ENCODE measurements around the gene PRPF19. TPM values are rescaled to one million over a fixed set of nuclear protein-coding genes. Genes with fewer than 3 reads are reported as not detected.

PRPF19 gene
- total RNA-seq: 38.3 and 76.7 TPM in 2 replicates

DNA sequence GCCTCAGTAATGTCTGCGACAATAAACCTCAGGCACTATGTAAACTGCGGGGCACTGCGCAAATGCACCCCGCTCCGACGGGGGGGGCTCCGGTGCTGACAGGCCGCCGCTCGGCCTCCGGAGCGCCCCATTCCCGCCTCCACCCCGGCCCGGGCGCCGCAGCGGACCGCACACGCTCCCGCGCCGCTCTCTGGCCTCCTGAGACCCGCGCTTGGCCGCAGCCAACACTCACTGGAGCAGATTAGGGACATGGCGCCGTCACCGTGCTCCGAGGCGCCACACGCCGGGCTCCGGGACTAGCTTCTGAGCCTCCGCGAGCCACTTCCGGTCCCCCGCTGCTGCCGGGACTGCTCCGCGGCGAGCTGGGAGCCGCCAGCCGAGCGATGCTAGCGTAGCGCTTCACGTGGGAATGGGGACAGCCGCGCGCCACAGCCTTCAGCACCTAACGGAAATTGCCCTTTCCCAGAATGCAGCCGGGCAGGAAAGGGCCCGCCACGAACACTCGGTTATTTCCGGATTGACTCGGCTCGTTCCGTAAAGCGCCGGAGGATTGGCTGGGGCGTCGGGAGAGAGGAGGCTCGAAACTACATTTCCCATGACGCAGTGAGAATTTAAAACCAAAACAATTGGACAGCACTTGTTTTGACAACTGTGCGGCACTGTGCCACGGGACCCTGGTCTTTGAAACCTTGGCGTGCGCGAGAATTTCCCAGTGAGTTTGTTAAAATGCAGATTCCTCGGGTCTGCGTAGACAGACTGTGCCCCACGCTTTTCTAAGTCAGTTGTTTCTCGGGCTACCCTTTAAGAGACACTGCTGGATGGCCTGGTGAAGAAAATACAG lies at the start of gene PRPF19:
Gene PRPF19, minus strand, starts transcription at position 454 of the 841 bp plus-strand sequence. Its CDS starts 203 bp downstream, at position 251.

DNA sequence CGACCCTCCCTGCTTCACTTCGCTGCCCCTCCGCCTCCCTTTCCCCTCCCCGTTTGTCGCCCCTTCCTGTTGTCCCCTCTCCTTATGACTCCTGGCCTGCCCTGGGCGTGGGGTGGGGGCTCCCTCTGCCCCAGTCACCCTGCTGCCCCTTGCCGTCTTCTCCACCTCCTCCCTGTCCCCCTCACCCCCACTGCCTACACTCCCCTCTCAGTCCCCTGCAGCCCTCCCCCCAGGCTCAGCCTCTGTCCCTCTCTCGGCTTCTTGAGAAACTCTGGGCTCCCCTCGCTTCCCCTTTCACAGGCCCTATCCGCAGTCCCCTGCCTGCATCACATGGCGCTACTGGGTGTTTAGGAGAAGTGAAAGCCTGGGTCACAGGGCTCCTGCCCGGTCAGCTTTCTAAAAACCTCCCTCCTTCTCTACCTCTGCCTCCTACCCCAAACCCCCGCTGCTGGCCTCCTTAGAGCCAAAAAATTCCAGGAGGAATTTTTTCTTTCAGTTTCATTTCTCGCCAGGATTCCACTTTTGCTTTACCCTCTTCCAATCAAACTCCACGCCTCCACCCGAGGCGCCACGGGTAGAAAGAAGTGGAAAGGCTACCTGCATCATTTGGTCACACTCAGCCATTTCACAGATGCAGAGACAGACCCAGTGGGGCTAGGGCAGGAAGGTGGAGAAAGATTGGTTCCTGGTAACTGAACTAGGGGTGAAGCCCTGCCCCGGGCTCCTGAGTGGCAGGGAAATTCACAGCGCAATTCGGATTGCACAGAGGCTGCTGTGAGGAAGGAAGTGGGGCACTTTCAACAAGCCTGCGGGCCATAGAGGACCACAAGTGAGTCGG lies 45.7 kb upstream of the PRPF19 start, which contains the start of gene SLC15A3:
Gene SLC15A3, minus strand, starts transcription at position 273 of the 838 bp plus-strand sequence. CDS start 625 bp downstream, outside the sequence.

DNA sequence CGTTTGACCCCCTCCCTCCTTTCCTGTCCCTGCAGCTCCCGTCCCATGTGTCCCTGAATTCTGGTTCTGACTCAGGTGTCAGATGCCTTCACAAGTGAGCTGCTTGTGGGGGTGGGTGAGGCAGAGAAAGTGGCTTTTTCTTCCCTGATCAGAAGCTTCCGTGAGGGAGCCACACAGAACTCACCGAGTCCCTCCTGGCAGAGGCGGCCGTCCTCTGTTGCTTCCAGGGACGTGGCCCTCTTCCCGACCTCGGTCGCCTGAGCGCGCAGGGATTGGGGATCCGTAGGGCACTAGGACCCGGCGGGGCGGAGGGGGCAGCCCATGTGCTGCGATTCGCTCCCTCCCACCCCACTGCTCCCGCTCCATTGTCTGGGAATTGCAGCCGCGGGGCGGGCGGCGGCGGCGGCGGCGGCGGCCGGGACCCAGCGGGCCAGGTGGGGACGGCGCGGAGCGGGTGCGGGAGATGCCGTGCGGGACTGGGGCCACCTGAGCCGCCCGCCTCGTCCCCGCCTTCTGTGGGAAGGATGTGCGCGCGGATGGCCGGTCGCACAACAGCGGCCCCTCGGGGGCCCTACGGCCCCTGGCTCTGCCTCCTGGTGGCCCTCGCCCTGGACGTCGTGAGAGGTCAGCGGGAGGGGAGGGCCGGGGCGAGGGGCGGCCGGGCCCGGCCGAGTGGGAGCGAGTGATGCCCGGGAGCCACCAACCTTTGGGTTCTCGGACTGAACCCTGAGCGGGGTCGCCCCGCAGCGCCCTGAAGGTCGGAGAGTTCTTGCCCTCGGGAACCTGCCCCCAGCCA lies 17.9 kb upstream of the PRPF19 start, which contains the start of gene TMEM132A:
Gene TMEM132A, plus strand, starts transcription at position 351 of the 796 bp plus-strand sequence. Its CDS starts 174 bp downstream, at position 525.

DNA sequence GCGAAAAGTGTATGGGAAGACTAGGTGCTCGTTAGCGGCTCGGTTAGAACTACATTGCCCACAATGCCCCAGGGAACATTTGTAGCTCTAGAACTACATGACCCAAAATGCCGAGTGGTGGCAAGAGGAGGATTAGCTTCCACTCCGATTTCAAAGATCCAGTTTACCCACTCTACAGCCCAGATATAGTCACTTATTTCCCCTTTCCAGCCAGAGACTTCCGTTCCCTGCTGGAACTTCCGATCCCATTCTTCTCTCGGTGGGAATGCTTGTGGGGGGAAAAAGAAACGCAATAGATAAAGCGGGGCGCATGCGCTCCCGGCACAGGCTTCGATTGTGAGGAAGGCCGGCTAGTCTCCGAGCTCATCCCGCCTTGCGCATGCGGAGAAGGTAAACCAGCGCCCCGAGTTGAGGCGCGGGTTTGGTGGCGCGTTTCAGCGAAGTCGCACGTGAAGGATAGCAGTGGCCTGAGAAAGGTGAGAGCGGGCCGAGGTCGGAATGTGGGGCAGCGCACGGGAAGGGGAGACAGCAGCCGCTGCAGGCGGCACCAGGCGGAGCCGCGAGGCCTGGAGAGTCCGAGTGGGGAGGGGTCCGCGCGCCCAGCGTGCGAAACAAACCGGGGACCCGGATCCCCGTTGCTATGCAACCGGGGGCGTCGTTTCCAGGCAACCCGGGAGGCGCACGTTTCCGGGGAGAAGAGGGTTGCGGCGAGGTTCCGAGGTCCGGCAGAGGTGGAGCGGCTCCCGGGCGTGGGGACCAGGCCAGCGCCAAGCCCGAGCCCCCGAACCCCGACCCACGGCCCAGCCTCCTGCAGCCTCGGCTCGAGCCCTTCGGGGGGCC lies 7.6 kb upstream of the PRPF19 start, which contains the start of gene TMEM109:
Gene TMEM109, plus strand, starts transcription at position 366 of the 840 bp plus-strand sequence. CDS start 5,536 bp downstream, outside the sequence.

DNA sequence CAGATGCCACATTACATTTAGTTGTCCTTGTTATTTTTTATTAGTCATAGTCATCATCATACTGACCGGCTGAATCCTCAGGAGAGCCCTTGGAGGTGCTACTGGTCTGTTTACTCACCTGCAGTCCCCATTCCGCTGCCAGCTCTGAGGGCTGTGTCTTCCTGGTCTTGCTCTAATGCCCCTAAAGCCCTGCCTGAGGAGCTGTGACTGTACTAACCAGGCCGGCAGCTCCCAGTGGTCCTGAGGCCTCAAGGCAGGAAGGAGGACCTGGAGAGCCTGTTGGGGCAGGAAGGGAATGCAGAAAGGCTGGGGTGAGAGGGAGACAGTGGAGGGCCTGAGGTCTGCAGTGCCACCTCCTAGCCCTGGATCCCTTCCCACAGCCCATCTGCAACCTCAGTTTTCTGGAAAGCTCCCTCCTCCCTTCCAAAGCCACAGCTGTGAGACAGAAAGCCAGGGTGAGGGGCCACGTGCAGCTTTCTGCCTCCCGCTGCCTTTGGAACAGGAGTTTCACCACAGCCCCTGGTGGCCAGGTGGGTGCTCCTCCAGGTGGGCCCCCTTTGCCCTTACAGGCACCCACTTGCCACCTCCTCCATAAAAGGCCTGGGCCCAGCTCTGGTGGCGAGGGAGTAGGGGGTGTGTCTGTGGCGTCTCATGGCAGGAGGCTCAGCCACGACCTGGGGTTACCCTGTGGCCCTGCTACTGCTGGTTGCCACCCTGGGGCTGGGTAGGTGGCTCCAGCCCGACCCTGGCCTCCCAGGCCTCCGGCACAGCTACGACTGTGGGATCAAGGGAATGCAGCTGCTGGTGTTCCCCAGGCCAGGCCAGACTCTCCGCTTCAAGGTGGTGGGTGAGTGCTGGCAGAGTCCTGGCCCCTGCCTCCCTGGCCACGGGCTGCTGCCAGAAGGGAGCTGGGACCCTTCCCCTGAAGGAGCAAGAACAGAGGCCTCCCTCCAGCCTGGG lies 39.2 kb downstream of the PRPF19 start, which contains the start of gene ZP1:
Gene ZP1, plus strand, starts transcription at position 632 of the 960 bp plus-strand sequence. Its CDS starts 20 bp downstream, at position 652.

DNA sequence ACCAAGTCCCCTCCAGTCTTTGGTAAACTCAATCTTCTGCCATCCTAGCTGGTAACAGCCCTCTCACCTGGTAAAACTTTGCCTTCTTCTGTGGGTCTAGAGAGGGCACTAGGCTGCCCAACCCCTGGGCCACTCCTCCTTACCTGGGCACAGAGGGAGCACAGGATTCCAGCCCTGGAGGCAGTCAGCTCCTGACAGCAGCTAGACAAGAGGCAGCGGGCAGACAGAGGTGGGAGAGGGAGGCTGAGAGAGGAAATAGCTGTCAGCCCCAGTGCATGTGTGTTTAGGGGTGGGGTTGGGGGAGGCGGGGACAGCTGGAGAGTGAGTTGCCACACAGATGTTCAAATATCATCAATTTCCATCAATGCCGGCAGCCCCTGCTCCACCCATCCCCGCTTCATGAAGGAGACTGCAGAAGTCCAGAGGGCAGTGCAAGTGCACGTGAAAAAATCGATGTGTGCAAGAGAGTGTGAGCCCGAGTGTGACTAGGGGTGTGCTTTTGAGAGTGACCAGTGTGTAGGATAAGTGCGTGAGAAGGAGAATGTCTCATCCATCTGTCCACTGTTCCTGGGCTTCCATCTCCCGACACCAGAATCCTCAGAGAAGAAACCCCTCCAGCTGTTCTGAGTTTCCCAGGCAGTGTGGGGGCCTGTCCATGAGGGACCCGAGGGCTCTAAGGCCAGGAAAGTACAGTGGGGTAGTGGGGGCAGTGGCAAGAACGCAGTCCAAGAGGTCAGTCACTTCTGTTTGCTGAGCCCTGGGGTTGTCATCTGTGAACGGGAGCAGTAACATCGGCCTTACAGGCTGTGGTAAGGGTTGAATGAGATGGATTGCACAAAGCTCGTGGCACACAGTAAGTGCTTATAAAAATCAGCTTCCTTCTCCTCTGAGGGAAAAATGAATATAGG lies 50.4 kb downstream of the PRPF19 start, which contains the start of gene PTGDR2:
Gene PTGDR2, minus strand, starts transcription at position 225 of the 908 bp plus-strand sequence. CDS start 2,228 bp downstream, outside the sequence.

DNA sequence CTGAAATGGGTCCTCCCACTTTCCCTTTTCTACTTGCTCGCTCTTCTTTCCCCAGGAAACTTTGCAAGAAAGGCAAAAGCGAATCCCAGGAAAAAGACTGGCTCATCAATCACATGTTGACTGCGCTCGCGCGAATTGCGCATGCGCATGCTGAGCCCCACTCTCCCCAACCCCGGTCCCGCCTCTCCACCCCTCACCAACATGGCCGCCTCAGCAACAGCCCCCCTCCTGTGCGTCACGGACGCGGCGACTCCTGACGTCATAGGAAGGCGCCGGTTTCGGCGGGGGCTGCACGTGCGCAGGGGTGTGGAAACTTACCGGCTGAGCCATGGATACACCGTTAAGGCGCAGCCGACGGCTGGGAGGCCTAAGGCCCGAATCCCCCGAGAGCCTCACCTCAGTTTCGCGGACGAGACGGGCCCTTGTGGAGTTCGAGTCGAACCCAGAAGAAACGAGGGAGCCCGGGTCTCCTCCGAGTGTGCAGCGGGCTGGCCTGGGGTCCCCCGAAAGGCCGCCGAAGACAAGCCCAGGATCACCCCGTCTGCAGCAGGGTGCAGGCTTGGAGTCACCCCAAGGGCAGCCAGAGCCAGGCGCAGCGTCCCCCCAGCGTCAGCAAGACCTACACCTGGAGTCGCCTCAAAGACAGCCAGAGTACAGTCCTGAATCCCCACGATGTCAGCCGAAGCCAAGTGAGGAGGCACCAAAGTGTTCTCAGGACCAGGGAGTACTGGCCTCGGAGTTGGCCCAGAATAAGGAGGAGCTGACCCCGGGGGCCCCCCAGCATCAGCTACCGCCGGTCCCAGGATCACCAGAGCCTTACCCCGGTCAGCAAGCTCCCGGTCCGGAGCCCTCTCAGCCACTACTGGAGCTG lies 64.4 kb downstream of the PRPF19 start, which contains the start of gene CCDC86:
Gene CCDC86, plus strand, starts transcription at position 317 of the 871 bp plus-strand sequence. Its CDS starts 12 bp downstream, at position 329.

Other genes with a start within 250 kb of the PRPF19 start
- gene MS4A8, start 207.0 kb downstream of the PRPF19 start, total RNA-seq: not detected in 2 replicates
- not detected in 2 replicates for gene MS4A18, start 181.9 kb downstream of the PRPF19 start, total RNA-seq
- gene MS4A15, start 149.7 kb downstream of the PRPF19 start, total RNA-seq: not detected in 2 replicates
- not detected in 2 replicates for gene MS4A10, start 121.3 kb downstream of the PRPF19 start, total RNA-seq
- gene CCDC86, start 64.5 kb downstream of the PRPF19 start, total RNA-seq: 17.8 and 24.9 TPM in 2 replicates
- under 0.01 and 0.07 TPM in 2 replicates for gene PTGDR2, start 50.6 kb downstream of the PRPF19 start, total RNA-seq
- gene ZP1, start 39.0 kb downstream of the PRPF19 start, total RNA-seq: not detected in 2 replicates
- 6.5 and 29.0 TPM in 2 replicates for gene TMEM109, start 7.6 kb upstream of the PRPF19 start, total RNA-seq
- gene TMEM132A, start 17.9 kb upstream of the PRPF19 start, total RNA-seq: 22.6 and 144 TPM in 2 replicates
- gene SLC15A3, start 45.6 kb upstream of the PRPF19 start, total RNA-seq: under 0.01 and 0.85 TPM in 2 replicates
- gene CD6, start 65.1 kb upstream of the PRPF19 start, total RNA-seq: 0.07 TPM in 1 of 2 replicates, not detected in the other
- not detected in 2 replicates for gene CD5, start 195.9 kb upstream of the PRPF19 start, total RNA-seq

All from nasal cavity respiratory epithelium epithelial cell of viscerocranial mucosa (primary cell).